Ammon's horn (tissue), 1 donor: ENCODE measurements around the gene SORL1.
A peak's percentile ranks its signal among the peaks of the same experiment; 100 is the strongest.

Source experiments
- DNase-seq: peaks from one replicate; pipeline ENCODE4 v3.0.0-alpha.2; 2016; ENCODE audit warnings: low spot score

SORL1 gene

GRCh38 chr11:121664144-121664543 is 212.0 kb downstream of the SORL1 start:
- no peak for DNase-seq

- no peak for DNase-seq
These were observed 213.2 kb downstream of the SORL1 start for GRCh38 chr11:121665206-121665838.

- no peak for DNase-seq
These were observed 215.7 kb downstream of the SORL1 start for GRCh38 chr11:121667836-121668235.

GRCh38 chr11:121669422-121669821 is 217.3 kb downstream of the SORL1 start:
- no peak for DNase-seq

GRCh38 chr11:121670266-121670665 is 218.2 kb downstream of the SORL1 start:
- no peak for DNase-seq

GRCh38 chr11:121670805-121671282 is 218.7 kb downstream of the SORL1 start:
- no peak for DNase-seq

GRCh38 chr11:121671283-121672168 is 219.4 kb downstream of the SORL1 start:
- DNase-seq, result peak; percentile 69

- no peak for DNase-seq
These were observed 220.7 kb downstream of the SORL1 start for GRCh38 chr11:121672630-121673487.

GRCh38 chr11:121681550-121682268 is 229.6 kb downstream of the SORL1 start:
- DNase-seq, result no peak
